ENCODE data around the gene LPCAT2.
"Not testable (repeated sequence)": the region's sequence is repeated elsewhere in the genome, so short reads cannot be mapped to it uniquely, and the experiment has no call there.

LPCAT2 gene

DNA sequence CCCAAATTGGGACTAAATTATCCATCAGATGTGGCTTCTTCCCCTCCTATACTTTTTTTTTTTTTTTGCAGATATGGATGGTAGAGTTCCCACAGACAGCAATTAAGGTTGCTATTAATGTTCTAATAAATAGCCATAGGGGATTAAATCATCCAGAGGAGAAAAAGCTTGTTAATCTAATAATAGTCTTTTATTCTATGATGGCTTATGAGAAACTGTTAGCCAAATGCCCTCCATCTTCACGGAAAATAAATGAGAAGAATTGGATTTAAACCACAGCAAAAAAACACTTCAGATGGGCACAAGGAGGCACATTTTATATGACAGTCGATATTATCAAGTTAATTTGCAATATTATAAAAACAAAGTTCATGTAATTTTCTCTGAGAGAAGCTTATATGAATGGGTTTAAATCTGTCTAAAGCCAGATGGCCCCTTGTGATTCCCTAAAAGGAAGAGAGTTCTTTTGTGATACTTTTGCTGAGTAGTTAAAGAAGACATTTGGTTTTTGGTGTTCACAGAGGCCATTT, 52.5 kb downstream of the LPCAT2 start:
- DNase-seq: no peak

DNA sequence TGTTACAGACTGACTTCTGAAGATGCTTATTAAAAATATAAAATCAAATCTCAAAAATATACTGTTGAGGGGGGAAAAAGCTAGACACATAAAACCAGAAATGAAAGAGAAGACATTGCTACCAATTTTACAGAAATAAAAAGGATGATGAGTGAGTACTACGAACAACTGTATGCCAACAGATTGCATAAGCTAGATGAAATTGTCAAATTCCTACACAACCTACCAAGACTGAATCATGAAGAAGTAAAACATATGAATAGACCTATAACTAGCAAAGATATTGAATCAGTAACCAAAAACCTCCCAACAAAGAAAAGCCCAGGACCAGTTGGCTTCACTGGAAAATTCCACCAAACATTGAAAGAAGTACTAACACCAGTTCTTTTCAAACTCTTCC, 54.1 kb downstream of the LPCAT2 start:
- no peak for DNase-seq

GRCh38 chr16:55563797-55564196, 54.9 kb downstream of the LPCAT2 start:
- DNase-seq: no peak

- no peak for DNase-seq
Measured at GRCh38 chr16:55565086-55565485, 56.2 kb downstream of the LPCAT2 start.

GRCh38 chr16:55566432-55567175, 57.7 kb downstream of the LPCAT2 start, which contains the start of gene CAPNS2:
Gene CAPNS2, plus strand, starts transcription at chr16:55566684. Its CDS starts 73 bp downstream, at chr16:55566757.
- DNase-seq: no peak

- no peak for DNase-seq
Measured at GRCh38 chr16:55567382-55567781, 58.5 kb downstream of the LPCAT2 start.

DNA sequence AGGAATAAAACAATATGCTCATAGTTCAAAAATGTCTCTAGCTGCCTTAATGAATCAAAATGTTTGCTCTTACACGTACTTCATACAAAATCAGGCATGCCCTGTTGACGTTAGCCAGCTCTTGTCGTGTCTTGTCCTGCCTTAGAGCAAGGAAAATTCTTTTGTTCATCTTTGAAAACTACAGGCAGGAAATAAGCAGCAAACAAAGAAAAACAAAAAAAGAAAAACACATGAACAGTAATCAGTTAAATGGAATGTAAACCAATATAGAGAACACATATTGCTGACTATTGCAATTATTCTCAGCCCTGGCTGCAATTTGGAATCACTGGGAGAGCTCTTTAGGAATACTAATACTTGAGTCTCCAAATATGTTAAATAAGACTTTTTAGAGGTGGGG, 59.3 kb downstream of the LPCAT2 start:
- DNase-seq: no peak

DNA sequence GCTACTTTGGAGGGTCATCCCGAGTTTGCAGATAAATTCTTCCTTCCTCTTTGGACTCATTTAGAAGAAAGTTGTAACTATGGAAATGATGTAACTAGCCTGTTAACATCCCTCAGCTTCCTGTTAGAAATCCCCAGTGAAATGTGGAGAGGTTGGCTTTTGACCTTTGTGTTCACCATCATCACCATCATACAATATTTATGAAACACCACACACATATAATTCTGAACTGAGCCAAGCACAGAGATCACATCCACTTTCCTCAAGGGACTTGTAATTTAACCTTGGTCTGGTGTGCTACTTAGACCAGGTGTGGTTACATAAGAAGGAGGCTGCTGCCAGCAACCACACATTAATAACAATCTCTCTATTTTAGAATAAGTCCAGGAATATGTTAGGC, 60.2 kb downstream of the LPCAT2 start:
- no peak for DNase-seq

- no peak for DNase-seq
Measured at GRCh38 chr16:55570159-55570558, 61.3 kb downstream of the LPCAT2 start.

DNA sequence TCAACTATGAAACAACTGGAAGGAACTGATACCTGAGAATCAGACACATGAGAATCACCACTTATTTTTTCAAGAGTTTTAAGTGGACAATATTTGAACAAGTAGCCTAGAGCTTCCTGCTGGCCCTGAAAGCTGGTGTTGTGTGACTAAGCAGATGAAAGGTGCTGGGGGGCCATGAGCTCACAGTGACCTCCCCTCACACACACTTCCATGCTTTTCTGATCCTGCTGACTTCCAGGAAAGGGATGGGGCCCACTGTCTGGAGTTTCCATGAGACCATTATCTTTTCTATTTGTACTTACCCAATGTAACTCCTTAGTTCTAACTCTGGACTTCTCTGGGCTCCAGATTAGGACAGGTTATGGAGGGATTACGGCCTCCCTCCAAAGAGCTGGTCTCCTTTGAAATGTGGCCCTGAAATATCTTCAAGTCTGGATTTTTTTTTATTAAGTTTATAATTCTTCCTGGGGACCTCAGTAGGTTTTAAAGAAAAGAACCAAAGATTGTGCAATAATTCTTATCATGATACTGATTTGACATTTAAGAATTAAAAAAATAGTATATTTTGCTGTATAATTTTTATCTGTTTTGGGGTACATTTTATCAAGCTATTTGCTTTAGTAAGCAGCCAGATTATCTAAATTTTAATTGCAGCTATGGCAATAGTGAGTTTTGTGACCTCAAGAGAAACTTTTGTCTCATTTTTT, 62.5 kb downstream of the LPCAT2 start:
- no peak for DNase-seq

DNA sequence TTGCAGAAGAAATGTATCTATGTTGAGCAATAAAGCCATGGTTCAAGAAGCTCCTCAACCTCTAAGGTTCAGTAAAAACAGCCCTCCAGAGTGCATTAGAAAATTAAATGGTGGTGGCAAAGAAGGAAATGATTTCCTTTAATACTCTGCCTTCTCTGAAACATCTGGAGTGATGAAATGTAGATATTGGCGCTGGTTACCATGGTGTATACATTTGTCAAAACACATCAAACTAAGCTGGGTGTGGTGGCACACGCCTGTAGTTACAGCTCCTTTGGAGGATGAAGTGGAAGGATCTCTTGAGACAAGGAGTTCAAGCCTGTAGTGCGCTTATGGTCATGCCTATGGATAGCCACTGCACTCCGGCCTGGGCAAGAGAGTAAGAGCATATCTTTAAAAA, 63.6 kb downstream of the LPCAT2 start:
- no peak for DNase-seq

DNA sequence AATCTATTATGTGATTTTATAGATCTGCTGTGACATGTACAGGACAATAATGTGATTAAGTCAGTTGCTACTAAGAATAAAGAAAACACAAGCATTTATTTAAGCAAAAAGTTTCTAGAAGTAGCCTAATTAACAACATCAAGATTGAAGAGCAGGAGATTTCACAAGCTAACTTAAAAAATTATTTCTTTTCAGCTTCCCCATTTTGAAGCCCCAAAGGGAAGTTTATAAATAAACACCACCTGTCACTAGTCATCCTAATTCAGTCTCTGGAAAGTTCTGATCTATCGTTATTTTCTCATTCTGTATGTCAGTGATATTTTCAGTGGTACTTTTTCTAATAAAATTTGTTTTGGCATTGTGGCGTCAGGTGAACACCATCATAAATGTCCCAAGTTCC, 65.9 kb downstream of the LPCAT2 start:
- DNase-seq: no peak

DNA sequence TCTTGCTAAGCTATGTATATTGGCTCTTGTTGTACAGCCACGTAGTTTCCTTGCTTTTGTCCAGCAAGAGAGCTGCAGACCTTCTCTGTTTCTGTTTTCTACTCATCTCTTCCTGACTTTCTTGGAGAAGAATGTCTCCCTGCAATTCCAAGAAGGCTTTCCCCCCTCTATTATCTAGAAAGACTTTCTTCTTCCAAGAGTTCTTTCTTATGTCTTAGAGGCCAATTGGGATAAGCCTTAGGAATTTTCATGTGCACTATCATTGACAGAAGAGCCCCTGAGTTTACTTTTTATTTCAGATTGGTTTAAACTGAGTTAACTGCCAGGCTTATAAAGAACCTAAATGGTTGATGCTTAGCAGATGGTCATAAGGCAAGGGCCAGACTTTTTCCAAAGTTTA, 66.6 kb downstream of the LPCAT2 start:
- DNase-seq: no peak

- DNase-seq: no peak
Measured at GRCh38 chr16:55576384-55576783, 67.5 kb downstream of the LPCAT2 start.

DNA sequence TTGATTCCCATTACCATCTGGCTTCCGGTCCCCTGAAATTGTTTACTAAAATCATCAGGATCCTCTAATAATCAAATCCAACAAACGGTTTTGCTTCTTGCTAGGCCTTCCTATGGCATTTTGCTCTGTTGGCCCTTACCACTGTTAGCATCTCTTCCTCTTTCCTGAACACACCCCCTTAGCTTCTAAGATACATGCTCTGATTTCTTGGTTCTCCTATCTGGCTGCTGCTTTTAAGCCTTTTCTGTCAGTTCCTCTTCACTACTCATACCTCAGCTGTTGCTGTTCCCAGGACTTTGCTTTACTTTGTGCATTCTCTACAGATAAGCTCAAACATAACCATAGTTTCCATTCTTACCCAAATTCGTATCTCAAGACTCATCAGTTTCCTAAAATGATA, 69.0 kb downstream of the LPCAT2 start:
- DNase-seq: no peak

GRCh38 chr16:55585631-55586030, 76.8 kb downstream of the LPCAT2 start:
- no peak for DNase-seq

DNA sequence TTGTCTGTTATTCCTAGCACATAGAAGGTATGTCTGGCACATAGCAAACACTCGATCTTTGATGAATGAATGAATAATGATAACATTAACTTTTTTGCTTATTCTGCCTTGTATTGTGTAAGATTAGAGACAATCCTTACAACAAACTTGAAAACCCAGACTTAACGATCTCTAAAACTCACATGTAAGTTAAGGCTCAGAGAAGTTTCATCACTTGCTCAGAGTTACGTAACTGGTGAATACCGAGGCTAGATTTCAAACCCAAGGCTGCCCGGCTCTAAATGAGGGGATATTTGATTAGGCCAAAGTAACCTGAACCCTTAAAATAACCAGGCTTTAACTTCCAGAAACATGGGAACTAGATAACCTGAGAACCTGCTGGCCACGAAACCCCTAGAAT, 79.9 kb downstream of the LPCAT2 start:
- no peak for DNase-seq

DNA sequence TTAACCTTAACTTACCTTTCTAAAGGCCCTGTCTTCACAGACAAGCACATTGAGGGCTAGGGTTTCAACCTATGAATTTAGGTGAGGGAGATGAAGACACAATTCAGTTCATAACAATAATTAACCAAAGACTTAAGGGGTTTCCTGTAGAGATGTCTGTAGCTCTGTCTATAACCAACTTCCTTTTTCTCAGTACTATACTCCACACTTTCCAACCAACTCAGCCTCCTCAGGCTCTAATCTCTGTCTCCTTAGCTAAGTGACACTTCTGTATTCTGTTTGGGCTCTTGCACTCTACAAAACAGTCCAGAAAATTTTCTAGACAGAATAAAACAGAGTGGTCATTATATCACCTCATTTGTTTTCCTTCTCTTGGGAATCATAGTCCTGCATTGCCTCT, 83.4 kb downstream of the LPCAT2 start:
- DNase-seq: no peak

DNA sequence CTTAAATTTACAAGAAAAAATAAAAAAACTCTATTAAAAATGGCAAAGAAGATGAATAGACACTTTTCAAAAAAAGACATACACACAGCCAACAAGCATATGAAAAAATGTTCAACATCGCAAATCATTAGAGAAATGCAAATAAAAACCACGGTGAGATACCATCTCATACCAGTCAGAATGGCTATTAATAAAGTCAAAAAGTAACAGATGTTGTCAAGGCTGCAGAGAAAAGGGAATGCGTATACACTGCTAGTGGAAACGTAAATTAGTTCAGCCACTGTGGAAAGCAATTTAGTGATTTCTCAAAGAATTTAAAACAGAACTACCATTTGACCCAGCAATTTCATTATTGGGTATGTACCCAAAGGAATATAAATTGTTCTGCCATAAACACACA, 89.1 kb downstream of the LPCAT2 start:
- DNase-seq: no peak

DNA sequence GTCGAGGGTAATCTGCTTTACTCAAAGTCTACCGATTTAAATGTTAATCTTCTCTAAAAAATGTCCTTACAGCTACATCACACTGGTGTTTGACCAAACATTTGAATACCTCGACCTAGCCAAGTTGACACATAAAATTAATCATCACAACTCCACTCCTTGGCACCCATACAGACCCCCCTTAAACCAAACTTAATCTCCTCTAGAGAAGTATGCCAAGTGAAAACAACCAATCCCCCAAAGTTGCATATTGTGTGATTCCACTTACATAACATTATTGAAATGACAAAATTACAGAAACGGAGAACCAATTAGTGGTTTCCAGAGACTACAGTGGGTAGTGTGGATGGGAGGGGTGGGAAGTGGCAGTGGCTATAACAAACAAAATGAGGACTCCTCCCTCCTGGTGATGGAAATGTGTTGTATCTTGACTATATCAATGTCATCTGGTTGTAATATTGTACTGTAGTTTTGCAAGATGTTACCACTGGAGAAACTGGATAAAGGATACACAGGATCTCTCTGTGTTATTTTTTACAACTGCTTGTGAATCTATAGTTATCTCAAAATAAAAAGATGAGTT, 97.0 kb downstream of the LPCAT2 start:
- no peak for DNase-seq

GRCh38 chr16:55613613-55614335, 104.9 kb downstream of the LPCAT2 start:
- no peak for DNase-seq

GRCh38 chr16:55615071-55615470, 106.2 kb downstream of the LPCAT2 start:
- DNase-seq: no peak

DNA sequence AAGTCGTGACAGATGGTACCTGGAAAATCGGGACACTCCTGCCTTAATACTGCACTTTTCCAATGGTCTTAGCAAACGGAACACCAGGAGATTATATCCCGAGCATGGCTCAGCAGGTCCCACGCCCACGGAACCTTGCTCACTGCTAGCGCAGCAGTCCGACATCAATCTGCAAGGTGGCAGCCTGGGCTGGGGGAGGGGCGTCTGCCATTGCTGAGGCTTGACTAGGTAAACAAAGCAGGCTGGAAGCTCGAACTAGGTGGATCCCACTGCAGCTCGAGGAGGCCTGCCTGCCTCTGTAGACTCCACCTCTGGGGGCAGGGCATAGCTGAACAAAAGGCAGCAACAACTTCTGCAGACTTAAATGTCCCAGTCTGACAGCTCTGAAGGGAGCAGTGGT, 106.8 kb downstream of the LPCAT2 start:
- DNase-seq: not testable (repeated sequence)
